ENCODE results near the gene PDGFD. TPM values are rescaled to one million over a fixed set of nuclear protein-coding genes. Genes with fewer than 3 reads are reported as not detected.

Gene PDGFD
- total and polyA plus RNA-seq, 2 donors (not counting 3 experiments of a cell fraction or from before 2014, with no cell fraction given): 6.3 to 13.1 TPM

- H3K27me3 ChIP-seq (ENCODE audit: control insufficient read depth in 2 of 2, insufficient read depth in 2 of 2, low read length in 2 of 2): no peaks in the 10 kb centered on the region
- no peaks in the 10 kb centered on the region for H3K79me2 ChIP-seq (ENCODE audit: control insufficient read depth, insufficient read depth, low read length)
- CTCF ChIA-PET: interaction anchor here (2.7 kb wide), 1 partner anchor 472 kb away, joined by 15 read pairs; no protein-coding TSS in a partner anchor
- H4K20me1 ChIP-seq (replicated peaks; ENCODE audit: control insufficient read depth, extremely low read depth, insufficient read depth, low read length): no peaks in the 10 kb centered on the region
- no peak overlapping the region for H3K9ac ChIP-seq (replicated peaks; ENCODE audit: extremely low read depth, insufficient read depth, low read length)
- no peak for DNase-seq (ENCODE audit: low read depth, low spot score)
- H3K9me3 ChIP-seq (replicated peaks; ENCODE audit: control insufficient read depth, insufficient read depth, low read length): no peaks in the 10 kb centered on the region
- no peak overlapping the region for H3K4me3 ChIP-seq (replicated peaks in 1 of 3; ENCODE audit: insufficient read depth in 1 of 3, low read depth in 1 of 3, low read length in 3 of 3)
- FAIRE-seq: no peak
- H3K9me1 ChIP-seq (replicated peaks; ENCODE audit: control insufficient read depth, extremely low read depth, insufficient read depth, low read length): no peaks in the 10 kb centered on the region
- H2AFZ ChIP-seq (ENCODE audit: low read depth, low read length): no peak overlapping the region
- dilution Hi-C loops (cut with MboI; ENCODE audit: extremely low pct_ligation_motif_present, low sequenced_read_pairs) (no loop called here), intact Hi-C loops (cut with micrococcal nuclease) (loop anchor here (5.0 to 10.0 kb wide), 4 partner anchors 552 to 1049 kb away; partner anchors contain the start of gene DYNC2H1)
- TF ChIP-seq POLR2A (IDR thresholded peaks at IDR 0.05; ENCODE audit: low read depth, low read length) (no peak), EZH2 (IDR thresholded peaks at IDR 0.05; ENCODE audit: borderline replicate concordance, low read depth, low read length, severe bottlenecking) (no peak), POLR2AphosphoS5 (IDR thresholded peaks at IDR 0.05; ENCODE audit: insufficient read depth, low read depth, low read length) (no peak), MAX (IDR thresholded peaks at IDR 0.05; ENCODE audit: insufficient read depth, insufficient read length) (no peak), CTCF (IDR thresholded peaks at IDR 0.05; ENCODE audit: extremely low read depth in 1 of 2, insufficient read depth in 1 of 2, low read depth in 1 of 2, low read length in 2 of 2) (no peak), JUN (IDR thresholded peaks at IDR 0.05; ENCODE audit: borderline replicate concordance, insufficient read depth, insufficient read length, low read depth) (no peak), FOS (IDR thresholded peaks at IDR 0.05; ENCODE audit: borderline replicate concordance, insufficient read depth, low read length) (no peak), MYC (IDR thresholded peaks at IDR 0.05; ENCODE audit: low read depth, low read length) (no peak), GATA2 (IDR thresholded peaks at IDR 0.05; ENCODE audit: insufficient read depth, insufficient read length, low read depth, low read length) (no peak)
- POLR2A ChIA-PET: no interaction called here
- no peaks in the 10 kb centered on the region for H3K36me3 ChIP-seq (ENCODE audit: control insufficient read depth in 2 of 2, extremely low read depth in 1 of 2, insufficient read depth in 2 of 2, low read length in 2 of 2)
- no TSS peak for BruUV-seq (replicated peaks)
- no peak overlapping the region for H3K4me2 ChIP-seq (ENCODE audit: insufficient read depth, low read length)
- peaks cover 6% of the 10 kb centered on the region for H3K4me1 ChIP-seq (ENCODE audit: control insufficient read depth, extremely low read depth, insufficient read depth, low read length)
- H3K27ac ChIP-seq (ENCODE audit: insufficient read depth, low read depth, low read length): no peak overlapping the region
Observed at GRCh38 chr11:104154296-104154695, 9.7 kb downstream of the PDGFD start.

Data from endothelial cell of umbilical vein (primary cell).